ENCODE measurements around the gene ZBED5.
"Not testable (repeated sequence)": the region's sequence is repeated elsewhere in the genome, so short reads cannot be mapped to it uniquely, and the experiment has no call there.

ZBED5 gene

GRCh38 chr11:10838881-10839280, 19.0 kb downstream of the ZBED5 start:
- DNase-seq = no peak

- no peak for DNase-seq
These were observed 19.8 kb downstream of the ZBED5 start for GRCh38 chr11:10838083-10838482.

GRCh38 chr11:10836884-10837283, 21.0 kb downstream of the ZBED5 start:
- not testable (repeated sequence) for DNase-seq

GRCh38 chr11:10829139-10829538, 28.7 kb downstream of the ZBED5 start:
- no peak for DNase-seq

GRCh38 chr11:10828402-10828801, 29.5 kb downstream of the ZBED5 start:
- no peak for DNase-seq

GRCh38 chr11:10824888-10825287, 33.0 kb downstream of the ZBED5 start:
- no peak for DNase-seq

- DNase-seq = no peak
These were observed 34.7 kb downstream of the ZBED5 start for GRCh38 chr11:10823152-10823579.

- DNase-seq = not testable (repeated sequence)
These were observed 35.4 kb downstream of the ZBED5 start for GRCh38 chr11:10822491-10822890.

GRCh38 chr11:10818594-10818993, 39.3 kb downstream of the ZBED5 start:
- DNase-seq = no peak

GRCh38 chr11:10813945-10814344, 43.9 kb downstream of the ZBED5 start:
- no peak for DNase-seq

GRCh38 chr11:10809373-10810160, 48.3 kb downstream of the ZBED5 start:
- DNase-seq = peak in 27 of 58 donors; percentile 21 to 78 (median 57)

GRCh38 chr11:10808553-10809372, 49.1 kb downstream of the ZBED5 start, which contains the start of gene EIF4G2:
EIF4G2 (minus strand) TSS chr11:10808926.
- DNase-seq = peak; percentile 92 to 100 (median 99)

GRCh38 chr11:10808235-10808552, 49.7 kb downstream of the ZBED5 start:
- peak in 5 of 58 donors; percentile 40 to 71 (median 66) for DNase-seq

GRCh38 chr11:10807493-10808234, 50.2 kb downstream of the ZBED5 start:
- DNase-seq = peak in 56 of 58 donors; percentile 6 to 79 (median 54)

GRCh38 chr11:10806206-10806605, 51.6 kb downstream of the ZBED5 start:
- DNase-seq = no peak

- no peak for DNase-seq
These were observed 52.1 kb downstream of the ZBED5 start for GRCh38 chr11:10805741-10806140.

- DNase-seq = no peak
These were observed 54.2 kb downstream of the ZBED5 start for GRCh38 chr11:10803676-10804075.

Data from anterior cingulate cortex (tissue), 58 donors.